Measurements from ENCODE around the gene THBS4.

Gene THBS4

GRCh38 chr5:80067531-80068245 is 32.5 kb downstream of the THBS4 start:
- CTCF ChIA-PET, result no interaction called here
- no peak for DNase-seq (ENCODE audit: extremely low spot score)
- TF ChIP-seq ELF4 (IDR thresholded peaks at IDR 0.05) (no peak), PKNOX1 (IDR thresholded peaks at IDR 0.05) (no peak), NFRKB (IDR thresholded peaks at IDR 0.05) (no peak), ZNF384 (IDR thresholded peaks at IDR 0.05) (no peak), SP1 (IDR thresholded peaks at IDR 0.05) (no peak)
- POLR2A ChIA-PET, result no interaction called here

DNA sequence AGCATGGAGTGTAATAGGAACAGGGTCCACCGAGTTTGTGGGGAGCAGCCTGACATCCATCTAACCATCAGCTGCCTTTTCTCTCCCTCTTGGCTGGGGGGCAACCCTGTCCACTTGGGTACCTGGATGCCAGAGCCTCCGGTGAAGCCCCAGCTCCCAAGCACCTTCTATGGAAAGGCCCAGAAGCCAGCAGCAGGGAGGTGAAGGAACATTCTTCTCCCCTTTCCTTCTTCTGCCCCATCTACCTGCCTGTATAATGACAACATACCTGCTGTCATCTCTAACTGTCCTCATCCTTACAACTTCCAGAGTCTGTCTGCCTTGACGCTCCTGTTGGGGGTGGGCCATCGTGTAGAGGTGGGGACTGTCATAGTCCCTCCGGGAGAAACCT is 33.1 kb downstream of the THBS4 start:
- ChIA-PET POLR2A (no interaction called here), CTCF (interaction anchor here (0.7 kb wide), 1 partner anchor 14 kb away, joined by 5 read pairs; no protein-coding TSS in a partner anchor)
- no peak for DNase-seq (ENCODE audit: extremely low spot score)
- TF ChIP-seq ZNF384 (IDR thresholded peaks at IDR 0.05), result no peak
- TF ChIP-seq FOXA1 (IDR thresholded peaks at IDR 0.05), result no peak
- no peak for TF ChIP-seq LEF1 (IDR thresholded peaks at IDR 0.05; ENCODE audit: borderline replicate concordance)
- TF ChIP-seq ELF4 (IDR thresholded peaks at IDR 0.05), result no peak
- TF ChIP-seq TARDBP (IDR thresholded peaks at IDR 0.05), result no peak
- no peak for TF ChIP-seq SUZ12 (IDR thresholded peaks at IDR 0.05)
- TF ChIP-seq BHLHE40 (IDR thresholded peaks at IDR 0.05; ENCODE audit: borderline replicate concordance), result no peak
- TF ChIP-seq ARNT (IDR thresholded peaks at IDR 0.05), result no peak
- no peak for TF ChIP-seq SP1 (IDR thresholded peaks at IDR 0.05)
- no peak for TF ChIP-seq CTBP1 (IDR thresholded peaks at IDR 0.05; ENCODE audit: borderline replicate concordance)

- no peak for DNase-seq (ENCODE audit: extremely low spot score)
- ChIA-PET CTCF (interaction anchor here (0.7 kb wide), 1 partner anchor 14 kb away, joined by 5 read pairs; no protein-coding TSS in a partner anchor), POLR2A (no interaction called here)
- no peak for TF ChIP-seq CTBP1 (IDR thresholded peaks at IDR 0.05; ENCODE audit: borderline replicate concordance)
- no peak for TF ChIP-seq SP1 (IDR thresholded peaks at IDR 0.05)
- TF ChIP-seq ZNF384 (IDR thresholded peaks at IDR 0.05), result no peak
- TF ChIP-seq TARDBP (IDR thresholded peaks at IDR 0.05), result no peak
- TF ChIP-seq SUZ12 (IDR thresholded peaks at IDR 0.05), result no peak
- TF ChIP-seq L3MBTL2 (conservative IDR thresholded peaks at IDR 0.05), result no peak
- TF ChIP-seq ARNT (IDR thresholded peaks at IDR 0.05), result no peak
- TF ChIP-seq NFRKB (IDR thresholded peaks at IDR 0.05), result no peak
- no peak for TF ChIP-seq LEF1 (IDR thresholded peaks at IDR 0.05; ENCODE audit: borderline replicate concordance)
- TF ChIP-seq FOXK2 (IDR thresholded peaks at IDR 0.05), result no peak
- TF ChIP-seq HDGF (IDR thresholded peaks at IDR 0.05; ENCODE audit: borderline replicate concordance), result no peak
- no peak for TF ChIP-seq FOXA1 (IDR thresholded peaks at IDR 0.05)
- TF ChIP-seq FOXM1 (IDR thresholded peaks at IDR 0.05; ENCODE audit: borderline replicate concordance), result no peak
These were observed 33.6 kb downstream of the THBS4 start for GRCh38 chr5:80068775-80069174.

DNA sequence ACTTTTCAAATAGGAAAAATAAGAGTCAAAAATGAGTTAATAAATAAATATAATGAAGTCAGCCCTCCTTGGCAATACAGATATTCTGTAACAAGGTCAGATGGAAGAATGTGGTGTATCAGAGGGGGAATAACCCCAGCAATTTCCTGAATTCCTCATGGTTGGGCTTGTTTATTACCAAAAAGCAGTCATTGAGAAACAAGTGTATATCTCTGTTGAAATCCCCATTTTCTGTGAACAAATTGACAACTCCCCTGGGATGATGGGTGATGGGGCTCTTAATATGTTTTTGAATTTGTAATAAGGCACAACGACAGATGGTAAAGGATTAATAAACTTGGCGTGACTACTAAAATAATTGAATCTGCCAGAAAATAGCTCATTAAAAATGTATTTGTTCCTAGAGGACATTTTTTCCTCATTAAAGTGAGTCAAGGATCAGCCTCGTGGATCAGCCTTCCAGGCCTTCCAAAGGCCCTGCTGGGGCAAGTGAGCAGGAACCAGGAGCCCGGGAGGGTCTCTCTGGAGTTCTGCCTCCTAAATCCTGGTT is 34.2 kb downstream of the THBS4 start:
- ChIA-PET POLR2A (no interaction called here), CTCF (no interaction called here)
- DNase-seq (ENCODE audit: extremely low spot score), result no peak
- TF ChIP-seq FOXA1 (IDR thresholded peaks at IDR 0.05) (no peak), LEF1 (IDR thresholded peaks at IDR 0.05; ENCODE audit: borderline replicate concordance) (no peak), CTBP1 (IDR thresholded peaks at IDR 0.05; ENCODE audit: borderline replicate concordance) (no peak), TARDBP (IDR thresholded peaks at IDR 0.05) (no peak), ARNT (IDR thresholded peaks at IDR 0.05) (no peak), ELF4 (IDR thresholded peaks at IDR 0.05) (no peak), HDGF (IDR thresholded peaks at IDR 0.05; ENCODE audit: borderline replicate concordance) (no peak), PKNOX1 (IDR thresholded peaks at IDR 0.05) (no peak)

DNA sequence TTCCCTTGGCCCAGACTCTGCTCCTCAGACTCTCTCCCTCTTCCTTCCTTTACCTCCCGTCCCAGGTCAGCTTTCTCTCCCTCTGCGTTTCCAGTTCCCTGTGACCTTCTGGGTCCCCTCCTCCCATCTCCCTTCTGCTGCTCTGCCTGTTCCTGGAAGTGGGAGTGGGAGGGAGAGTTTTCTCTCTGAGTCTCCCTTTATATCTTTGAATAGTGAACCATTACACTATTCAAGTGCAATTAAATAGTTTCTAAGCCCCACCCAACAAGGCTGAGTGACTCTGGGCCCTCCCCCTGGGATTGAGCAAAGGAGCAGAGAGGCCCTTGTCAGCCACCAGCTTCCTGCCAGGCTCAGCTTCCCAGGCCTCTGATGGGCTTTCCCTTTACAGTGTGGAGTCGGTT is 34.8 kb downstream of the THBS4 start:
- TF ChIP-seq L3MBTL2 (conservative IDR thresholded peaks at IDR 0.05) (no peak), SUZ12 (IDR thresholded peaks at IDR 0.05) (no peak)
- POLR2A ChIA-PET, result no interaction called here
- DNase-seq (ENCODE audit: extremely low spot score), result no peak
- CTCF ChIA-PET, result no interaction called here

GRCh38 chr5:80070338-80071056 is 35.3 kb downstream of the THBS4 start:
- POLR2A ChIA-PET, result no interaction called here
- TF ChIP-seq SUZ12 (IDR thresholded peaks at IDR 0.05) (no peak), L3MBTL2 (conservative IDR thresholded peaks at IDR 0.05) (no peak), ZNF384 (IDR thresholded peaks at IDR 0.05) (no peak), HDGF (IDR thresholded peaks at IDR 0.05; ENCODE audit: borderline replicate concordance) (no peak), FOXA1 (IDR thresholded peaks at IDR 0.05) (no peak), FOXK2 (IDR thresholded peaks at IDR 0.05) (no peak), FOXM1 (IDR thresholded peaks at IDR 0.05; ENCODE audit: borderline replicate concordance) (no peak), ARNT (IDR thresholded peaks at IDR 0.05) (no peak), NFRKB (IDR thresholded peaks at IDR 0.05) (no peak), TARDBP (IDR thresholded peaks at IDR 0.05) (no peak), CTBP1 (IDR thresholded peaks at IDR 0.05; ENCODE audit: borderline replicate concordance) (no peak), PKNOX1 (IDR thresholded peaks at IDR 0.05) (no peak), ELF4 (IDR thresholded peaks at IDR 0.05) (no peak), SP1 (IDR thresholded peaks at IDR 0.05) (no peak), LEF1 (IDR thresholded peaks at IDR 0.05; ENCODE audit: borderline replicate concordance) (no peak), BHLHE40 (IDR thresholded peaks at IDR 0.05; ENCODE audit: borderline replicate concordance) (no peak)
- CTCF ChIA-PET, result no interaction called here
- no peak for DNase-seq (ENCODE audit: extremely low spot score)

Measured in HEK293T (cell line).